ENCODE measurements around the gene HSD11B1.

HSD11B1 gene

GRCh38 chr1:209727286-209727685 is 22.6 kb downstream of the HSD11B1 start:
- DNase-seq (ENCODE audit: low read depth) = no peak

DNA sequence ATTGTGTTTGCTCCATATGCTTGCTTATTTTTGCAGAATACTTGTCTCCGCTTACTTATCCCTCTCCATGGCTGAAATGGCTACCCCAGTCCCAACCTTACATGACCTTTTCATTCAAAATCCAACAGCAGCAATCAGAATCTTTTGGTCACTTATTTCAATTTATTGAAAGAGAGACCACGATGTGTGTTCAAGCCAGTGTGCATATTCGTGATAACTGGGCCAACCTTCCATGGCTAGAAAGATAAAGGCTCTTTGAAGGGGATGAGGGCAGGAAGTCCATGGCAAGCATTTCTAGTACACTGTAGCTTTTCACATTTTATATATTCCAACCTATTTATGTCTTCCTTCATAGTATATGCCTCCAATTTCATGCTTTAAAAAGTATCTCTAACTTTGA is 23.1 kb downstream of the HSD11B1 start:
- DNase-seq (ENCODE audit: low read depth) = no peak

- DNase-seq (ENCODE audit: low read depth) = no peak
Measured at GRCh38 chr1:209728466-209728865, 23.8 kb downstream of the HSD11B1 start.

- no peak for DNase-seq (ENCODE audit: low read depth)
Measured at GRCh38 chr1:209729436-209729835, 24.8 kb downstream of the HSD11B1 start.

GRCh38 chr1:209732725-209733124 is 28.1 kb downstream of the HSD11B1 start:
- DNase-seq (ENCODE audit: low read depth) = peak; percentile 65

GRCh38 chr1:209733409-209734192 is 29.0 kb downstream of the HSD11B1 start:
- DNase-seq (ENCODE audit: low read depth) = peak; percentile 40

- DNase-seq (ENCODE audit: low read depth) = no peak
Measured at GRCh38 chr1:209736490-209737117, 32.0 kb downstream of the HSD11B1 start.

DNA sequence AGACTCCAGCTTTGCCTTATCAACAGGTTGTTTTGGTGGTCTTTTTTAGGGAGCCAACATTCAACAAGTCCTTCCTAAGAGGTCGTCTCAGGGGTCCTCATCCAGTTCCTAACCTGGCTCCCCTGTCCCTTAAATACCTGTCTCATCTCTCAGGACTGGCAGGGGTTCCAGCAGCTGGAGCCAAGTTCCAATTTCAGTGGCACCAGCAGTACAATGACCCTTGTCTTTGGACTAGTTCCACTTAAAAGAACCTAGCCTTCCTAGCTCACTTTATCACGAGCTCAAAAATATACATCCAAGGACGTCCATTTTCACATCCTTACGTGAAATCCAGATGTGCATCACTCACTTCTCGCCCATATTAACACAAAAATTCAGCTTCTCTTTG is 32.5 kb downstream of the HSD11B1 start:
- no peak for DNase-seq (ENCODE audit: low read depth)

- no peak for DNase-seq (ENCODE audit: low read depth)
Measured at GRCh38 chr1:209738270-209738669, 33.6 kb downstream of the HSD11B1 start.

GRCh38 chr1:209741193-209741592 is 36.5 kb downstream of the HSD11B1 start:
- DNase-seq (ENCODE audit: low read depth) = no peak

- DNase-seq (ENCODE audit: low read depth) = no peak
Measured at GRCh38 chr1:209741889-209742288, 37.2 kb downstream of the HSD11B1 start.

GRCh38 chr1:209742409-209743144 is 37.9 kb downstream of the HSD11B1 start:
- DNase-seq (ENCODE audit: low read depth) = peak; percentile 81

DNA sequence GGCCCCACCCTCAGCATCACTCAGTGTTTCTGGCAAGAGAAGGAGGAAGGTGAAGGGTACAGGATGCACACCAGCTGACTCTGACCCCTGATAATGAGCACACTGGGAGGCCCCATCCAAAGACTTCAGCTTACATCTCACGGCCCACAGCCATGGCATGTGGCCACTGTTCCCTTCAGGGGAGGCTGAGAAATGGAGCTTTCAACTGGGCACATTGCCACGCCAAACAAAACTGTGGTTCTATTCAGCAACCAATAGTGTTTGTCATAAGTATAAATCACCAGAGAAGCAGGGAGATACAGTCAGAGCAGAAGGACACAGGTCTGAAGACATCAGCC is 38.5 kb downstream of the HSD11B1 start:
- peak; percentile 78 for DNase-seq (ENCODE audit: low read depth)

GRCh38 chr1:209746451-209747165 is 42.0 kb downstream of the HSD11B1 start:
- no peak for DNase-seq (ENCODE audit: low read depth)

DNA sequence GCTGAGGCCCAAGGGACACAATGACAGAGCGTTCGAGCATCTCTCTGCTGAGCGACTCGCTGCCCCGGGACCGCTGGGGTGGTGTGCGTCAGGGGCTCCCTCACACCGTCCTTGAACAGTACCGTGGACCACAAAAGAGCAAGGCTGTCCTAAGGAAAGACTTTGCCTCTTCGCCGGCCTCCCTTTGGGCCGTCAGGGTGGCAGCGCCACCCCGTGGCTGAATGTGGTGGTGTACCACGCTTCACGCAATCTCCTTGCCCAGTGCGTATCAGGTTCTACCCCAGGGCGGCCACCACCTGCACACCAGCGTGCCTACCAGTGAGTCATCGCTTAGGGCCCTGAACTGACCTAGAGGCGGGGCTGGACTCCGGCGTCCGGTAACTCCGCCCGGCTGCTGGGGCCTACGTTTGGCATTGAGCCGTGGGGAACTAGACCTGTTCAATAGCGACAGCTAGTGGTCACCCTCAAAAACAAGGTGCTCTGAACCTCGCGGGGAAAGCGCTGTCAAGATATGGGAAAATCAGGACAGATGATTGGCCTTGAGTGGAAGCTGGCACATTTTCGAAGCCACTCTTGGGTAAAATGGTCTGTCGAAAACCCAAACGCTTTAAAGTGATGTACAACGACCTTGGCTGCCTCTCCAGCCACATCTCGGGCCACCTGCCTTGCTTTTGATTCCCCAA is 43.1 kb downstream of the HSD11B1 start:
- peak; percentile 95 for DNase-seq (ENCODE audit: low read depth)

DNA sequence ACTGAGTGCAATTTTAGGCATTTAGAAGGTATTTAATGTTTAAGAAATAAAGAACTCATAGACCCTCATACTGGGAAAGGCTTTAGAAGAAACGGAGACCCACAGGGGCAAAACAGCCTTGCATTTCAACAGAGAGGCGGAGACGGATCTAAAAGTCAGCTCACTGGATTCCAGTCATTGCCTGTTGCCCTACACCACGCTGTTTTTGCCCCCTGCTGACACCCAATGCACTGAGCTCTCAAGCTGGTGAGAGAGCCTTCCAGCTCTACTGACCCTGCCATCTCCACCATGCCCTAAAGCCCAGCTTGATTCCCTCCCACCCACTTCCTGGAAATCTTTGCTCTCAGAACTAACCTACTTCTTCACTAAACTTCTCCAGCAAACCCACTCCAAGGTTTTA is 44.0 kb downstream of the HSD11B1 start:
- DNase-seq (ENCODE audit: low read depth) = no peak

- DNase-seq (ENCODE audit: low read depth) = no peak
Measured at GRCh38 chr1:209749205-209749604, 44.6 kb downstream of the HSD11B1 start.

DNA sequence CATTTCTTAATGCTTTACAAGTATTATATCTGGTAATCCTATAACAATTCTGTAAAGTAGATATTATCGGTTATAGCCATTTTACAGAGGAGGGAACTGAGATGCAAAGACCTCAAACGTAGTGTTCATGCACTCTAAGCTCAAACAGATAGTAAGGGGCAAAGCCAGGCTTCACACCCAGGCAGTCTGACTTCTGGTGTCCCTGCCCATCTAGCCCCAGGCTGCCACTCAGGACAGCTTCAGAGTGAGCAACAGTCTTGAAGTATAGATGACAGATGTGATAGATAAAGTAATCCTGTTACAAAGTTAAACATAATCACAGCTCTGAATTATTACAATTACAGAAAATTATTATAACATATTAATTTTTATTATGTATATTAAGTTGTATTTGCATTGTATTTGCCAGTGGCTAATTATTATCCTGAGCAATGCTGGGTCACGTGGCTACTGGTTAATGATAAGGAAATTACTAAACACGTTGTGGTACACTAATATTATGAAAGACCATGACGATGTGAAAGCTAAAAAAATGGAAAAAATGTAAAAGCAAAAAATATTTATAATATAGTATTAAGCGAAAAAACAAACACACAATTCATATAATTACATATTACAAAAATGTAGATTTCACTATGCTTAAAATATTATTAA is 45.2 kb downstream of the HSD11B1 start:
- DNase-seq (ENCODE audit: low read depth) = no peak

- DNase-seq (ENCODE audit: low read depth) = no peak
Measured at GRCh38 chr1:209751627-209752231, 47.1 kb downstream of the HSD11B1 start.

DNA sequence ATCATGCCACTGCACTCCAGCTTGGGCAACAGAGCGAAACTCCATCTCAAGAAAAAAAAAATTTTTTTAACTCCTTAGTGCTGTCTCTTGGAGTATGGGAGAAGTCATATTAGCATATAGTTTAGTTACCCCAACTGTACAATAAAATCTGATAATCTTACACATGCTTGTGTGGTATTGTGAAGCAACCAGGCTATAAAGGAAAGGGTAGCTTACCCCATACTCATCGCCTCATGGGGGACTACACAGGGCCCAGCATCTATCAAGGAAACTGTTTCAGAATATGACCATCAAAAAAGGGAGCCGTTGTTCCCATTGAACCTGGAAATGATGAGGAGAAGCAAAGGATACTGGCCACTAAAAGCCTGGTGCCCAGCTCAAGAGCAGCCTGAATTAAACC is 48.2 kb downstream of the HSD11B1 start:
- DNase-seq (ENCODE audit: low read depth) = no peak

DNA sequence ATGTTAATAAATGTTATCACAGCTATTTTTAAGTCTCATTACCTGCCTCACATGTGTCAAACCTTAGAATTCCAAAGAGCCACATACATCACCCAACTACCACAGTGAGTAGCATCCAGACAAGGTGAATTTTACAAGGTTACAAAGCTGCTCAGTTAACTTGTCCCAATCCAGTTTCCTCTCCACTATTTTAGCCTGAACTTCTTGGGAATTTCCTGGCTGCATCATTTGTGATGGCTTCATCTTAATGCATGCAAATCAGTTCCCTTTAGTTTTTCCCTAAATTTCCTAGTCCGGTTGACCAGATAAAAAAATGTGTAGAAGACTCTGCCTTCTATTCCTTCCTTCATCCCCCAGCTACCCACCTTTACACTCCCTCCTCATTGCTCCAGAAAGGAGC is 50.6 kb downstream of the HSD11B1 start:
- no peak for DNase-seq (ENCODE audit: low read depth)
